Chondrocyte (in vitro differentiated cells): ENCODE results near the gene TPGS2. TPM values are rescaled to one million over a fixed set of nuclear protein-coding genes. Genes with fewer than 3 reads are reported as not detected.

ENCODE experiments used
- DNase-seq: peaks from one replicate; pipeline ENCODE4 v3.0.0; 2021; ENCODE audit warnings: mixed read lengths, low spot score
- H3K27ac Mint-ChIP-seq: one replicate; pipeline ENCODE4 v1.8.0; 2021; ENCODE audit warnings: mild to moderate bottlenecking, moderate library complexity, mixed read lengths; ENCODE audit not compliant: unreplicated experiment
- H3K27me3 Mint-ChIP-seq: 2 replicates; pipeline ENCODE4 v1.8.0; 2021; ENCODE audit warnings: low read depth, mixed read lengths
- H3K36me3 Mint-ChIP-seq: 2 replicates; pipeline ENCODE4 v1.8.0; 2021; ENCODE audit warnings: low read depth, mixed read lengths
- H3K4me1 Mint-ChIP-seq: 2 replicates; pipeline ENCODE4 v1.8.0; 2021; ENCODE audit warnings: low read depth, mild to moderate bottlenecking, mixed read lengths
- H3K4me3 Mint-ChIP-seq: one replicate; pipeline ENCODE4 v1.8.0; 2021; ENCODE audit warnings: mild to moderate bottlenecking, moderate library complexity, mixed read lengths; ENCODE audit not compliant: unreplicated experiment
- H3K9me3 Mint-ChIP-seq: 2 replicates; pipeline ENCODE4 v1.8.0; 2021; ENCODE audit warnings: low read depth, mixed read lengths
- CTCF ChIP-seq: fragments of 200-600 bp; sonication (generic); IDR thresholded peaks from 2 replicates; pipeline ENCODE4 v1.5.0; 2021; ENCODE audit warnings: antibody characterized with exemption, mild to moderate bottlenecking, moderate library complexity
- total RNA-seq: library from RNA; stranded (reverse); gene quantifications from 3 replicates; pipeline ENCODE4 v1.2.1, GENCODE V29; 2021

TPGS2 gene
- total RNA-seq, 1 donor from 2014 or later, result 111 TPM

DNA sequence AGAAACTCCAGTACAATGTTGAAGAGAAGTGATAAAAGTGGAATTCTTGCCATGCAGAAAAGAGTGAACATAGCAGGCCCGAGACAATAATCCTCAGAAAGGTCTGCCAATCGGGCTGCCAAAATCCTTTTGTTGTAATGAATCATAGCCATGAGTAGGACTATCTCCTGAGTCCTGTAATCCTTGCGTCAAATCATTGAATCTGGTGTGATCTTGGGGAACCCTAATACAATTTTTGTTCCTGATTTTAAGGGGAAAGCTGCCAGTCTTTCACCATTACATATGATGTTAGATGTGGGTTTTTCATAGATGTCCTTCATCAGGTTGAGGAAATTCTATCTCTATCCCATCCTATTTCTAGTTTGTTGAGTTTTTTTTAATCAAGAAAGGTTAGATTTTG lies 2.2 kb downstream of the TPGS2 start:
- Mint-ChIP-seq H3K9me3 (no peaks in the 10 kb centered on the region), H3K27ac (no peak overlapping the region), H3K4me3 (no peak overlapping the region), H3K36me3 (peaks cover 2% of the 10 kb centered on the region), H3K4me1 (peaks cover 33% of the 10 kb centered on the region), H3K27me3 (no peaks in the 10 kb centered on the region)
- DNase-seq, result no peak
- no peak for TF ChIP-seq CTCF

GRCh38 chr18:36825526-36825925 lies 3.3 kb downstream of the TPGS2 start:
- Mint-ChIP-seq H3K27me3 (no peaks in the 10 kb centered on the region), H3K9me3 (no peaks in the 10 kb centered on the region), H3K4me3 (no peak overlapping the region), H3K27ac (no peak overlapping the region), H3K36me3 (peaks cover 2% of the 10 kb centered on the region), H3K4me1 (peaks cover 28% of the 10 kb centered on the region)
- no peak for DNase-seq
- no peak for TF ChIP-seq CTCF

DNA sequence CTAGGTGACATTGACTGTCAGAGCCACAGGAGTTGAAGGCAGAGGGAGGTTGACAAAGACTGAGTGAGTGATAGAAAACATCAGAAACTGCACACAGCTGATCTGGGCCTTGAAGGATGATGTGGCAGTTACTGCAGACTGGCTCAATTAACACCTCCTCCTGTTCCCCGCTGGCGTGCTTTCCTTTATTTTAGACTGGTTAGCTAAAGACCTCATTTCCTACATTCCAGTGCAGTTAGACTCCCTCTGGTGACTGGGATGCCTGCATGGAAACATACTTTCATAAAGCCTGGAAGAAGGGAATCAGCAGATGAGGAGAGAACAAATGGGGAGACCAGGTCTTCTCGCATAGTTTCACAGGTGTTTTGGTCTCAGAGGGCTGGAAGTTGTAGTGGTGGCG lies 7.1 kb downstream of the TPGS2 start:
- H3K27me3 Mint-ChIP-seq, result no peaks in the 10 kb centered on the region
- DNase-seq, result no peak
- H3K36me3 Mint-ChIP-seq, result peaks cover 7% of the 10 kb centered on the region
- peaks cover 6% of the 10 kb centered on the region for H3K4me1 Mint-ChIP-seq
- no peak for TF ChIP-seq CTCF
- no peaks in the 10 kb centered on the region for H3K9me3 Mint-ChIP-seq
- no peak overlapping the region for H3K4me3 Mint-ChIP-seq
- H3K27ac Mint-ChIP-seq, result no peak overlapping the region

DNA sequence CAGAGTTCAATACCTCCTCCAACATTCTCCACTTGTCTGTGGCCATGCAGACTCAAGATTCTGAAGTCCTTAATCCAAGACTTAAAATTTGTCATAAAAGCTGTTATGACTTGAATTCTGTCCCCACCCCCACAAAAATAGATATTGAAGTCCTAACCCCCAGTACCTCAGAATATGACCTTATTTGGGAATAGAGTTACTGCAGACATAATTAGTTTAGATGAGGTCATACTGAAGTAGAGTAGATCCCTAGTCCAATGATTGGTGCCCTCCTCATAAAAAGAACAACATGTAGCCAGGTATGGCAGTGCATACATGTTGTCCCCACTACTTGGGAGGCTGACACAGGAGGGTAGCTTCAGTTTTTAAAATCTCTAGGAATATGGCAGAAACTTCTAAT lies 9.2 kb downstream of the TPGS2 start:
- no peaks in the 10 kb centered on the region for H3K27me3 Mint-ChIP-seq
- H3K36me3 Mint-ChIP-seq, result peaks cover 5% of the 10 kb centered on the region
- no peak for DNase-seq
- no peak overlapping the region for H3K27ac Mint-ChIP-seq
- no peak overlapping the region for H3K4me3 Mint-ChIP-seq
- no peak for TF ChIP-seq CTCF
- no peaks in the 10 kb centered on the region for H3K9me3 Mint-ChIP-seq
- peaks cover 6% of the 10 kb centered on the region for H3K4me1 Mint-ChIP-seq

- Mint-ChIP-seq H3K9me3 (no peaks in the 10 kb centered on the region), H3K27me3 (no peaks in the 10 kb centered on the region), H3K27ac (no peak overlapping the region), H3K4me1 (no peaks in the 10 kb centered on the region), H3K4me3 (no peak overlapping the region), H3K36me3 (peaks cover 9% of the 10 kb centered on the region)
- no peak for TF ChIP-seq CTCF
- no peak for DNase-seq
Measured at GRCh38 chr18:36818652-36819051, 10.2 kb downstream of the TPGS2 start.
